ENCODE results near the gene CEP290. TPM values are rescaled to one million over a fixed set of nuclear protein-coding genes. Genes with fewer than 3 reads are reported as not detected.
"Not testable (repeated sequence)": the region's sequence is repeated elsewhere in the genome, so short reads cannot be mapped to it uniquely, and the experiment has no call there.

Gene CEP290
- total RNA-seq, 2 experiments from 2014 or later: 15.2 to 15.3 TPM

- DNase-seq (no peak), ATAC-seq (no peak)
- Mint-ChIP-seq H3K27me3 (no peaks in the 10 kb centered on the region), H3K4me1 (ENCODE audit: low read depth) (peaks cover 66% of the 10 kb centered on the region), H3K36me3 (ENCODE audit: low read depth) (peaks cover 36% of the 10 kb centered on the region), H3K4me3 (no peak overlapping the region), H3K9me3 (no peaks in the 10 kb centered on the region), H3K27ac (no peak overlapping the region)
- POLR2A ChIA-PET: interaction anchor here (1.1 to 1.8 kb wide), 3 partner anchors 9 to 104 kb away, joined by 3 to 5 read pairs (median 4); partner anchors contain the start of genes CEP290 and TMTC3
- CTCF ChIA-PET: no interaction called here
- no peak for TF ChIP-seq CTCF (IDR thresholded peaks at IDR 0.05)
- intact Hi-C loops (cut with micrococcal nuclease): no loop called here
Measured at GRCh38 chr12:88037770-88038169, 104.1 kb downstream of the CEP290 start.

- Mint-ChIP-seq H3K4me1 (ENCODE audit: low read depth) (peaks cover 60% of the 10 kb centered on the region), H3K4me3 (peak overlapping the region; percentile 97), H3K27ac (peak overlapping the region; percentile 95), H3K36me3 (ENCODE audit: low read depth) (peaks cover 36% of the 10 kb centered on the region), H3K9me3 (peaks cover 3% of the 10 kb centered on the region), H3K27me3 (no peaks in the 10 kb centered on the region)
- TF ChIP-seq CTCF (IDR thresholded peaks at IDR 0.05): no peak
- ChIA-PET POLR2A (interaction anchor here (1.1 to 1.2 kb wide), 2 partner anchors 61 to 106 kb away, joined by 3 read pairs; partner anchors contain the start of genes CEP290 and TMTC3), CTCF (no interaction called here)
- no peak for ATAC-seq
- intact Hi-C loops (cut with micrococcal nuclease): no loop called here
- no peak for DNase-seq
Measured at GRCh38 chr12:88036353-88036965, 105.4 kb downstream of the CEP290 start.

- no peak for ATAC-seq
- no peak for DNase-seq
- Mint-ChIP-seq H3K4me1 (ENCODE audit: low read depth) (peaks cover 56% of the 10 kb centered on the region), H3K4me3 (peak overlapping the region; percentile 97), H3K9me3 (peaks cover 3% of the 10 kb centered on the region), H3K27me3 (no peaks in the 10 kb centered on the region), H3K27ac (peak overlapping the region; percentile 95), H3K36me3 (ENCODE audit: low read depth) (peaks cover 33% of the 10 kb centered on the region)
- intact Hi-C loops (cut with micrococcal nuclease): loop anchor here (2.0 kb wide), 1 partner anchor 107 kb away; the partner anchor contains the start of genes CEP290 and TMTC3
- POLR2A ChIA-PET: interaction anchor here (0.8 to 1.2 kb wide), 2 partner anchors 18 to 106 kb away, joined by 3 to 4 read pairs; partner anchors contain the start of genes CEP290 and TMTC3
- TF ChIP-seq CTCF (IDR thresholded peaks at IDR 0.05): no peak
- CTCF ChIA-PET: no interaction called here
Measured at GRCh38 chr12:88035907-88036289, 106.0 kb downstream of the CEP290 start.

GRCh38 chr12:88035271-88035906 is 106.5 kb downstream of the CEP290 start:
- CTCF ChIA-PET: no interaction called here

GRCh38 chr12:88031161-88031560 is 110.7 kb downstream of the CEP290 start:
- intact Hi-C loops (cut with micrococcal nuclease); H3K36me3 Mint-ChIP-seq (ENCODE audit: low read depth): not testable (repeated sequence)

More at GRCh38 chr12:88035271-88035906, 106.5 kb downstream of the CEP290 start:
- DNase-seq (peak; percentile 93), ATAC-seq (peak; percentile 99)
- Mint-ChIP-seq H3K27me3 (no peaks in the 10 kb centered on the region), H3K9me3 (peaks cover 3% of the 10 kb centered on the region), H3K36me3 (ENCODE audit: low read depth) (peaks cover 29% of the 10 kb centered on the region), H3K4me1 (ENCODE audit: low read depth) (peaks cover 51% of the 10 kb centered on the region), H3K4me3 (peak overlapping the region; percentile 97), H3K27ac (peak overlapping the region; percentile 95)
- intact Hi-C loops (cut with micrococcal nuclease): loop anchor here (2.0 kb wide), 1 partner anchor 107 kb away; the partner anchor contains the start of genes CEP290 and TMTC3
- POLR2A ChIA-PET: interaction anchor here (0.8 to 1.2 kb wide), 2 partner anchors 19 to 107 kb away, joined by 3 to 4 read pairs; partner anchors contain the start of genes CEP290 and TMTC3
- no peak for TF ChIP-seq CTCF (IDR thresholded peaks at IDR 0.05)

More at GRCh38 chr12:88031161-88031560, 110.7 kb downstream of the CEP290 start:
- H3K4me3 Mint-ChIP-seq, POLR2A ChIA-PET, CTCF ChIA-PET, H3K9me3 Mint-ChIP-seq, DNase-seq, H3K27ac Mint-ChIP-seq, ATAC-seq, H3K27me3 Mint-ChIP-seq: not testable (repeated sequence)
- H3K4me1 Mint-ChIP-seq (ENCODE audit: low read depth): peaks cover 13% of the 10 kb centered on the region

Data from activated CD8-positive, alpha-beta T cell treated with anti-CD3 and anti-CD28 coated beads for 36 hours (primary cell).